Right lobe of liver (tissue), 6 donors: ENCODE data around the gene ARPC1B. TPM values are rescaled to one million over a fixed set of nuclear protein-coding genes. Genes with fewer than 3 reads are reported as not detected.

ENCODE experiments used
- ATAC-seq, 4 donors: fragments of 200-7000 bp; cut with Tn5 transposase; one replicate each; pipeline ENCODE4 v1.9.1; 2020; ENCODE audit warnings: mild to moderate bottlenecking in 4 of 4, moderate library complexity in 4 of 4
- DNase-seq, 3 donors: peaks; one replicate each; pipeline ENCODE4 v3.0.0-alpha.2; 2020
- H3K27ac ChIP-seq, 3 donors: fragments of 200-600 bp; one replicate each; pipeline ENCODE4 v1.8.0; 2022
- H3K27me3 ChIP-seq, 2 donors: fragments of 200-600 bp; one replicate each; pipeline ENCODE4 v1.8.0; 2022
- H3K36me3 ChIP-seq, 4 donors: fragments of 200-600 bp; sonication (generic) in 1 of 4; one replicate each; pipeline versions ENCODE4 v1.5.1 to v1.8.0; 2017 to 2022; ENCODE audit warnings: control low read depth in 1 of 4
- H3K4me1 ChIP-seq, 4 donors: fragments of 200-600 bp; sonication (generic) in 1 of 4; one replicate each; pipeline versions ENCODE4 v1.5.1 to v1.8.0; 2017 to 2022; ENCODE audit warnings: control low read depth in 1 of 4
- H3K4me3 ChIP-seq, 3 donors: fragments of 200-600 bp; one replicate each; pipeline ENCODE4 v1.8.0; 2022
- H3K9me3 ChIP-seq, 4 donors: fragments of 200-600 bp; sonication (generic) in 1 of 4; one replicate each; pipeline versions ENCODE4 v1.5.1 to v1.8.0; 2017 to 2022; ENCODE audit warnings: control low read depth in 1 of 4
- POLR2A ChIP-seq: fragments of 450-650 bp; IDR thresholded peaks from one replicate; pipeline ENCODE4 v1.6.1; 2017; ENCODE audit warnings: antibody characterized with exemption, mild to moderate bottlenecking
- WGBS: methylation state at CpG from one replicate; pipeline ENCODE4 v1.1.6; 2018; ENCODE audit warnings: low coverage, low lambda C conversion rate; ENCODE audit not compliant: insufficient coverage; ENCODE audit errors: missing lambda C conversion rate; 5-methylcytosine and 5-hydroxymethylcytosine counted together
- intact Hi-C, 2 donors: fragments of 100-400 bp; cut with DNase I; formaldehyde crosslinking; loops; one replicate each; pipeline versions ENCODE4 v1.11.2 to v1.14.1; 2022
- total RNA-seq, 6 experiments: library from RNA; depleted of rRNA in 2 of 6; stranded (reverse); fragments of >200 nt in 2 of 6; fragmentation: NEBNext Ultra II Directional in 3 of 6; extraction: Animal tissue kit (Norgen Biotek cat#: 25700) in 3 of 6; gene quantifications; one replicate each; pipeline versions ENCODE4 v1.1.0 to v1.2.4, GENCODE V29; 2016 to 2023
- TF ChIP-seq, protein P1 (sequence below), 4 donors: fragments of 200-600 bp in 3 of 4; fragments of 450-650 bp in 1 of 4; IDR thresholded peaks; one replicate each; pipeline versions ENCODE4 v1.5.1 to v1.8.0; 2016 to 2022; ENCODE audit warnings: antibody characterized with exemption in 4 of 4, mild to moderate bottlenecking in 2 of 4
- donor health status: DM: no; HTN: yes; CAD: no.
- donor health status: DM: no; HTN: no; CAD: no.
- donor health status: DM: no; HTN: no; CAD: no.
- donor health status: DM: no; HTN: yes; CAD: no.
- donor health status: DM: no; HTN: yes; CAD: no.

ARPC1B gene
- total RNA-seq, 6 experiments from 2014 or later: 24.4 to 197 (median 52.7) TPM

DNA sequence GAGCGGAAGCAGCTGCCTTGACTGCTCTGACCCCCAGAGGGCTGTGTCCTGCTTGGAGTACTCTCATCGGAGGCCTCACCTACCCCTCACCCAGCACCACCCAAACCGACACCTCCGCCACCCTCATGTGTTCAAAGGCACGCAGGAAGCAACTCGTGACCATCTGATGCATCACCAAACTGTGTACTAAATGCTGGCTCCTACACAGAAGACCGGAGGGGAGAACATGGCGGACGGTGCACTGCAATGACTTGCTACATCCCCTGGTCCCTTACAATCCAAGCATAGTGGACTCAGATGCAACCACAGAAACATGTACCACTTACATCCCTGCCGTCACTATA, 30.4 kb downstream of the ARPC1B start:
- DNase-seq (no peak), ATAC-seq (no peak)
- peaks cover 0 to 19% (median 8%) of the 10 kb centered on the region in 4 donors for H3K4me1 ChIP-seq
- H3K4me3 ChIP-seq: no peak overlapping the region
- no peaks in the 10 kb centered on the region for H3K27me3 ChIP-seq
- 88% methylated on average over 6 of the region's 10 CpGs for WGBS
- no peaks in the 10 kb centered on the region for H3K9me3 ChIP-seq
- H3K36me3 ChIP-seq: peaks cover 0 to 31% (median 5%) of the 10 kb centered on the region in 4 donors
- H3K27ac ChIP-seq: no peak overlapping the region
- intact Hi-C loops: no loop called here
- no peak for TF ChIP-seq POLR2A
- TF ChIP-seq, protein P1, sequence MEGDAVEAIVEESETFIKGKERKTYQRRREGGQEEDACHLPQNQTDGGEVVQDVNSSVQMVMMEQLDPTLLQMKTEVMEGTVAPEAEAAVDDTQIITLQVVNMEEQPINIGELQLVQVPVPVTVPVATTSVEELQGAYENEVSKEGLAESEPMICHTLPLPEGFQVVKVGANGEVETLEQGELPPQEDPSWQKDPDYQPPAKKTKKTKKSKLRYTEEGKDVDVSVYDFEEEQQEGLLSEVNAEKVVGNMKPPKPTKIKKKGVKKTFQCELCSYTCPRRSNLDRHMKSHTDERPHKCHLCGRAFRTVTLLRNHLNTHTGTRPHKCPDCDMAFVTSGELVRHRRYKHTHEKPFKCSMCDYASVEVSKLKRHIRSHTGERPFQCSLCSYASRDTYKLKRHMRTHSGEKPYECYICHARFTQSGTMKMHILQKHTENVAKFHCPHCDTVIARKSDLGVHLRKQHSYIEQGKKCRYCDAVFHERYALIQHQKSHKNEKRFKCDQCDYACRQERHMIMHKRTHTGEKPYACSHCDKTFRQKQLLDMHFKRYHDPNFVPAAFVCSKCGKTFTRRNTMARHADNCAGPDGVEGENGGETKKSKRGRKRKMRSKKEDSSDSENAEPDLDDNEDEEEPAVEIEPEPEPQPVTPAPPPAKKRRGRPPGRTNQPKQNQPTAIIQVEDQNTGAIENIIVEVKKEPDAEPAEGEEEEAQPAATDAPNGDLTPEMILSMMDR (IDR thresholded peaks at IDR 0.05): no peak

DNA sequence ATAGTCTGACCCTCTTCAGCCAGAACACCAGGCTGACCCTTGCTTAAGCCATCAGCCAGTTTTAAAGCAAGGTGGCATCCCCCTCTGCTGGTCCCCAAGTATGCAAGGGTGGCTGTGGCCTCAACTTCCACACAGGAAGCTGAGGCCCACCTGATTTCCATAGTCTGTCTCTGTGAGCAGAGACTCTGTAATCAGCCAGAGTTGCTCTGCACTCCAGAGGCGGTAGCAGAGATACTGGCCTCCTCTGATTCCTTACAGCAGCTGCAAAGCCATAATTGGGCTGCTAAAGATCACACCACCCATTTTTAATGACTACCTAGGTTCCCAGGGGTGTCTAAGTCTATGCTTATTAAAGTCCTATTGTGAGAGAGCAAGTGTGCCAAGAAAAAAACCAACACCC, 32.0 kb downstream of the ARPC1B start:
- WGBS: no CpG with 5 or more reads among the region's 1 CpG
- peaks cover 0 to 28% (median 3%) of the 10 kb centered on the region in 4 donors for H3K36me3 ChIP-seq
- TF ChIP-seq, protein P1 (IDR thresholded peaks at IDR 0.05): no peak
- TF ChIP-seq POLR2A: no peak
- no peaks in the 10 kb centered on the region for H3K9me3 ChIP-seq
- ATAC-seq (no peak), DNase-seq (no peak)
- intact Hi-C loops: no loop called here
- H3K27ac ChIP-seq: no peak overlapping the region
- H3K4me1 ChIP-seq: peaks cover 0 to 19% (median 11%) of the 10 kb centered on the region in 4 donors
- H3K27me3 ChIP-seq: no peaks in the 10 kb centered on the region
- no peak overlapping the region for H3K4me3 ChIP-seq

DNA sequence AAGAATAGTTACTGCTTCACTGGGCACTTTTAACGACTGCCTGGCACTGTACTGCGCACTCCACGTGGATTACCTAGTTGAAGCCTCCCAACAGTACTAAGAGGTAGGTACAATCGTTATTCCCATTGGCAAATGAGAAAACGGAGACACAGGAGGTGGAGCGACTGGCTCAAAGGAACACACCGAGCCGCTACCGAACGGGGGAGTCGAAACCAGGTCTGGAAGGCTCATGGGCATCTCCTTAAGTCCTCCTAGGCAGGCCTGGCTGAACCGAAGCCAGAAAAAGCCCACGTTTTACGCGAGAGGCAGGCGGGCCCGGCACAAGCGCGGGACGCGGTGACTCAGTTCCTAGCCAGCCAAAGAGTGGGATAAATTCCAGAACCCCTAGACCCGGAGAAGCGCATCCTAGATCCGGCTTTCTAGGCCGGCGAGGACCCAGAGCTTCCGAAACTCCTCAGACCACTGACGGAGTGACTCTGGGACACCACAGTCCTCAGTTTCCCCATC, 33.4 kb downstream of the ARPC1B start:
- Histone ChIP-seq H3K9me3 (no peaks in the 10 kb centered on the region), H3K4me1 (peaks cover 0 to 19% (median 11%) of the 10 kb centered on the region in 4 donors), H3K27ac (peak overlapping the region; percentile 97 to 99 (median 99)), H3K4me3 (peak overlapping the region; percentile 98 to 100 (median 100)), H3K36me3 (peaks cover 0 to 27% (median 7%) of the 10 kb centered on the region in 4 donors), H3K27me3 (no peaks in the 10 kb centered on the region)
- TF ChIP-seq, protein P1 (IDR thresholded peaks at IDR 0.05): no peak
- no peak for TF ChIP-seq POLR2A
- intact Hi-C loops: no loop called here
- 0% methylated on average over 7 of the region's 28 CpGs for WGBS
- ATAC-seq (peak; percentile 18 to 41 (median 28)), DNase-seq (peak in 1 of 3 donors; percentile 44)

DNA sequence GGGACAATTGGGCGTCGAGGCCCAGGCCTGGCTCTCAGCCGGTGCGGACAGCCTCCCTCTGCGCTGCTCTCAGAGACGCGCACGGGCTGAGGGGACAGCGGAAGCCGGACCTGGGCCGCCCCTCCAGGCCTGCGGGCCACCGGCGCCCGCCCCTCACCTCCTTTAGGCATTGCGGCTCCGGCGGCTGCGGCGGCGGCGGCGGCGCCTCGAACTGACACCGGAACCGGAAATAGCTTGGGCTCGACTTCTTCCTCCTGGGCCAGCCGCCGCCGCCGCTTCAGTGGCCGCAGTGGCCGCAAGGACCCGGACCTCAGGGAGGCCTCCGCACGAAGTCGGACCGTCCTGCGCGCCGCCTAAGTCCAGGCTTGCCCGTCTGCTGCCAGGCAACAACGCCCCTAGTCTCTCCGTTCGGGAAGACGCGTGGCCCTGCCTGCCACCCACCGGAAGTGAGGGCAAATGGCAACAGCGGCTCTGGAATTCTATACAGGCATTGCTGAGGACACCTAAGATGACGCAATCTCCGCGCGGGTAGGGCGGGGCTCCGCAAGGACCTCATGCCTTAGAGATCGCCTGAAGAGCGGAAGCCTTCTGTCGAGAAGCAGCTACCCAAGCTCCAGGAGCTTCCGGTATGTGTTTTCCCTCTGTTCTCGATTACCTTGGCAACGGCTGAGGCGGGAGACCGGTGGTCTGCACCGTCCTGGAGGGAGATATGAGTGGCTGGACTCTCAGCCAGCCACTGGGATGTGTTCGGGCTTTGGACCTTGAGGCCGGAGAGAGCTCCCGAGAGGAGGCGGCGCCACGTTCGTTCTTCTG, 34.1 kb downstream of the ARPC1B start, which contains the start of the genes BUD31 and PDAP1:
Gene BUD31 (plus strand): TSS at position 591 of the 813 bp plus-strand sequence. CDS start 2,124 bp downstream, outside the sequence.
Gene PDAP1 (minus strand): TSS at position 219 of the 813 bp plus-strand sequence. CDS start 49 bp downstream, at position 170.
- peak within 1 kb of the TSS; percentile 97 to 99 (median 99) for H3K27ac ChIP-seq
- H3K4me3 ChIP-seq: peak within 1 kb of the TSS; percentile 98 to 100 (median 100)
- TF ChIP-seq, protein P1 (IDR thresholded peaks at IDR 0.05): peak in 1 of 4 donors; percentile 18
- peak; percentile 91 for TF ChIP-seq POLR2A
- peaks cover 0 to 28% (median 10%) of the 10 kb centered on the region in 4 donors for H3K36me3 ChIP-seq
- 0% methylated on average over 20 of the region's 72 CpGs for WGBS
- peak; percentile 94 to 97 (median 95) for ATAC-seq
- no peaks in the 10 kb centered on the region for H3K9me3 ChIP-seq
- DNase-seq: peak; percentile 92 to 95 (median 94)
- intact Hi-C loops: no loop called here
- H3K27me3 ChIP-seq: no peaks in the 10 kb centered on the region
- H3K4me1 ChIP-seq: peaks cover 0 to 19% (median 11%) of the 10 kb centered on the region in 4 donors
